CD8-positive, alpha-beta memory T cell (primary cell): ENCODE data around the gene LOX. TPM values are rescaled to one million over a fixed set of nuclear protein-coding genes. Genes with fewer than 3 reads are reported as not detected.

Experiments
- CTCF ChIA-PET: fragments of 350-600 bp; sonication (Branson Sonifier 250); formaldehyde crosslinking; loops from one replicate; lab custom pipeline; 2021; ENCODE audit warnings: antibody characterized with exemption; lab: Charles Lee
- POLR2A ChIA-PET: fragments of 350-600 bp; sonication (Branson Sonifier 250); formaldehyde crosslinking; loops from one replicate; lab custom pipeline; 2021; ENCODE audit warnings: antibody characterized with exemption; lab: Charles Lee
- DNase-seq, 5 donors: peaks; one replicate each; pipeline versions ENCODE4 v3.0.0 to v3.0.0-alpha.2; 2020 to 2022; ENCODE audit warnings: mixed read lengths in 1 of 5
- H3K27ac ChIP-seq: one replicate; pipeline ENCODE4 v1.7.0; 2013; ENCODE audit warnings: low read depth, mild to moderate bottlenecking, low read length, moderate library complexity
- H3K27me3 ChIP-seq: 2 replicates; pipeline ENCODE4 v1.7.0; 2013; ENCODE audit warnings: low read length, mild to moderate bottlenecking; ENCODE audit not compliant: insufficient read depth, poor library complexity, severe bottlenecking
- H3K36me3 ChIP-seq: 2 replicates; pipeline ENCODE4 v1.7.0; 2013; ENCODE audit warnings: mild to moderate bottlenecking, low read length, moderate library complexity; ENCODE audit not compliant: insufficient read depth
- H3K4me1 ChIP-seq: 2 replicates; pipeline ENCODE4 v1.7.0; 2013; ENCODE audit warnings: mild to moderate bottlenecking, low read length, moderate library complexity; ENCODE audit not compliant: insufficient read depth
- H3K4me3 ChIP-seq: 2 replicates; pipeline ENCODE4 v1.7.0; 2013; ENCODE audit warnings: mild to moderate bottlenecking, low read length
- H3K9me3 ChIP-seq: 2 replicates; pipeline ENCODE4 v1.7.0; 2013; ENCODE audit warnings: mild to moderate bottlenecking, low read length
- H3K27ac Mint-ChIP-seq, 8 donors: one replicate each; pipeline ENCODE4 v1.8.0; 2020 to 2021; ENCODE audit warnings: mixed read lengths in 8 of 8, mild to moderate bottlenecking in 6 of 8, inconsistent platforms in 3 of 8, moderate library complexity in 3 of 8
- H3K27me3 Mint-ChIP-seq, 2 donors: one replicate each; pipeline ENCODE4 v1.8.0; 2020 to 2021; ENCODE audit warnings: mixed read lengths in 2 of 2, mild to moderate bottlenecking in 1 of 2, moderate library complexity in 1 of 2
- H3K36me3 Mint-ChIP-seq, 3 donors: one replicate each; pipeline ENCODE4 v1.8.0; 2020 to 2021; ENCODE audit warnings: mixed read lengths in 3 of 3, inconsistent platforms in 1 of 3, mild to moderate bottlenecking in 1 of 3
- H3K4me1 Mint-ChIP-seq, 3 donors: one replicate each; pipeline ENCODE4 v1.8.0; 2020 to 2021; ENCODE audit warnings: mixed read lengths in 3 of 3, inconsistent platforms in 1 of 3, mild to moderate bottlenecking in 1 of 3
- H3K4me3 Mint-ChIP-seq, 7 donors: one replicate each; pipeline ENCODE4 v1.8.0; 2020 to 2021; ENCODE audit warnings: mixed read lengths in 7 of 7, mild to moderate bottlenecking in 6 of 7, moderate library complexity in 4 of 7, inconsistent platforms in 2 of 7
- H3K9me3 Mint-ChIP-seq, 5 donors: one replicate each; pipeline ENCODE4 v1.8.0; 2020 to 2022; ENCODE audit warnings: mixed read lengths in 5 of 5, mild to moderate bottlenecking in 3 of 5, moderate library complexity in 2 of 5, inconsistent platforms in 1 of 5
- polyA plus RNA-seq: library from polyadenylated mRNA; unstranded; fragments of 300-500 nt; fragmentation: Illumina TruSeq; gene quantifications from one replicate; pipeline ENCODE4 v1.2.3, GENCODE V29; 2021
- total RNA-seq, 2 experiments: library from RNA; stranded (reverse); gene quantifications; one replicate each; pipeline ENCODE4 v1.2.3, GENCODE V29; 2021

Gene LOX
- total and polyA plus RNA-seq, 3 experiments from 2014 or later, result not detected

DNA sequence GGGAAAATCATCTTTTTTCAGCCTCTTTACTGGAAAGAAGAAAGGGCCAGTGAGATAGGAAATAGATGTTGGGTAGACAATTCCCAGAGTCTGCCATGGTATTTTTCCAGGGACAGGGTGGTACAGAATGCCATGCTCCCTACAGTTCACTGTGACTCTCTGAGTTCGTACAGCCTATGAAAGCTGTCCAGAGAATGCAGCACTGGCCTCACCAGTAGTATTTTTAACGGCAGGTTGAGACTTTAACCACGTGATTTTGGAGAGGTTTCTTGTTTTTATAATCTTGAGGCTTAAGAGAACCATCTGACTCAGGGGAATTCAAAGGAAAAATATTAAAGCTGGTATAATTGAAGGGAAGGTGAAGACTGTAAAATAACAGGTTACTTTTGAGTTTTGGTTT, 41.1 kb upstream of the LOX start:
- no peaks in the 10 kb centered on the region for H3K36me3 Mint-ChIP-seq
- H3K4me3 Mint-ChIP-seq, result no peak overlapping the region
- Histone ChIP-seq H3K9me3 (no peaks in the 10 kb centered on the region), H3K36me3 (no peaks in the 10 kb centered on the region), H3K27me3 (no peaks in the 10 kb centered on the region), H3K4me1 (no peaks in the 10 kb centered on the region), H3K27ac (no peak overlapping the region), H3K4me3 (no peak overlapping the region)
- H3K27ac Mint-ChIP-seq, result no peak overlapping the region
- no peak for DNase-seq
- H3K9me3 Mint-ChIP-seq, result no peaks in the 10 kb centered on the region
- POLR2A ChIA-PET, result no interaction called here
- CTCF ChIA-PET, result no interaction called here
- no peaks in the 10 kb centered on the region for H3K4me1 Mint-ChIP-seq
- H3K27me3 Mint-ChIP-seq, result peaks cover 3 to 9% of the 10 kb centered on the region in 2 donors

DNA sequence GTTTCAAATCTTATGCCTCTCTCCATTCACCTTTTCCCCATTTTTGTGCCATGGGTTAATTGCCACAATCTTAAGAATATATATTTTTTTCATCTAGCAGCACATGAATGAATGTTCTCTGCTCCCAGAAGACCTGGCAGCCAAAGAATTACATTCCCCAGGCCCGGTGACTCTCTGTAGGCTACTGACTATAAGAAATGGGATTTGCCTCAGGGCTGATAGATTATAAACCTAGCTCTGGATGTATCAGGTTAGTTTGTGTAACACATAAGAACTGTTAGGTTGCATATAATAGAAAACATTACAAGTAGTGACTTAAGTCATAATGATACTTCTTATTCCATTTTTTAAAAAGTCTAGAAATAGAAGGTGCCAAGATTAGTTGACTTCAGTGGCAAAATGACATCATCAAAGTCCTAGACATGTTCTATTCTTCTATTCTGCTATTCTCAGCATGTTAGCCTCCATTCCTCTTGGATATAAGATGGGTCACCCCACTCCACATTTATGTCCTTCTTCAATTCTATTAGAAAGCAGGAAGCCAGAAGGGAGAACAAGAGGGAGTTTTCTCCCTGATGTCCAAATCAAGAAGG, 40.4 kb upstream of the LOX start:
- H3K4me3 ChIP-seq, result no peak overlapping the region
- H3K36me3 ChIP-seq, result no peaks in the 10 kb centered on the region
- H3K9me3 Mint-ChIP-seq, result no peaks in the 10 kb centered on the region
- CTCF ChIA-PET, result no interaction called here
- no peak overlapping the region for H3K27ac ChIP-seq
- H3K4me1 ChIP-seq, result no peaks in the 10 kb centered on the region
- H3K36me3 Mint-ChIP-seq, result no peaks in the 10 kb centered on the region
- no peak overlapping the region for H3K4me3 Mint-ChIP-seq
- H3K4me1 Mint-ChIP-seq, result no peaks in the 10 kb centered on the region
- H3K9me3 ChIP-seq, result no peaks in the 10 kb centered on the region
- DNase-seq, result no peak
- H3K27ac Mint-ChIP-seq, result no peak overlapping the region
- POLR2A ChIA-PET, result no interaction called here
- H3K27me3 Mint-ChIP-seq, result peaks cover 3 to 9% of the 10 kb centered on the region in 2 donors
- no peaks in the 10 kb centered on the region for H3K27me3 ChIP-seq

DNA sequence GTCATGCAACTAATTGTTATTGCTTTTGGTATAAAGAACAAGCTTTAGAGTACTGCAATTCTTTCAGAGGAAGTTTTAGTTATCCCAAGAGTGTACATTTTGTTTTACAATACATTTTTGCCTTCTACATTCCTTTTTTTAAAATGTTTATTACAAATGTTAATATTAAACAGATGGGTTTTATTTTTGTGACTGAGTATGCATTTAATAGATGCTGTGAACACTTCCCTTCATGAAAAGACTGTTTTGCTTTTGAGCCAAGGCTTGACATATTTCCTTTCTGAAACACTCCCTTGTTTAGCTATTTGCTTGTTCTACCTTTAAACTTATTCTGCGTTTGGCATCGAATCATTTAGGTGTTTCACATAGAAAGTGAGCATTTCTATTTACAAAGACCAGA, 36.4 kb upstream of the LOX start:
- CTCF ChIA-PET, result no interaction called here

DNA sequence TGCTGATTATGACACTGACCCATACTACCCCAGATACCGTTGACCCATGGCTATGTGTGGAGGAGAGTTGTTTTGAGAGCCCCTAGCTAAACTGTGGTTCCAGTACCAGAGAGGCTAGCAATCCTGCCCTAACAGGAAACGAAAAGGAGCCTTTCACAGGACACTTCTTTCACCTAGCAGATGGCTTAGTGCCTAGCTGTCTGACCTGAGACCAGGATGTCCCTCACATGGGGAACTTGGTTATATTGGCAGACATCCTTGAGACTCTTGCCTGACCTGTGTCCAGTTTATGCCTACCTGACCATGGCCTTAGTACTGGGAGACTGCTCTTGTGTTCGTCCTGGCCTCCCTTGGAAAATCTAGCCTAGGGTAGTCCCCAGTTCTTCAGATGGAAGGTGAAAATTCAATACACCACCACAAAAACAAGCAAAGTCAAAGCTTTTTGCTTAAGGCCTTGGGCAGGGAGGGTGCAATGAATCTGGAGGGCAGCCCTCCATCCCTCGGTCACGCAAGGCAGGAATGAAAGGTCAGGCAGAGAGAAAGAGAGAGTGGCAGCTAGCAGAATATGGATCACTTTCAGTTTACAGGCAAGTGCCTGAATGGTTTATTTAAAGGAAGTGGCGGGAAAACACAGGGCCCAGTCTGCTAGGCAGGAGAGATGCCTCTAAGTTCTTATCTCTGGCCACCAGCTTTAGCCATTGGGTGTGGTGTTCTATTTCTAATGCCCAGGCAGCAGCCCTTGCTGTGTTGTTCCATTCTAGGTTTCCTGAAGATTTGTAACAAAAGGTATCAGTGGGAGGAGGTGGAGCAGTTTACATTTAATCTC, 34.9 kb upstream of the LOX start:
- H3K4me1 ChIP-seq, result no peaks in the 10 kb centered on the region
- no peaks in the 10 kb centered on the region for H3K4me1 Mint-ChIP-seq
- ChIA-PET POLR2A (no interaction called here), CTCF (no interaction called here)
- H3K9me3 Mint-ChIP-seq, result no peaks in the 10 kb centered on the region
- H3K36me3 ChIP-seq, result no peaks in the 10 kb centered on the region
- no peak overlapping the region for H3K27ac Mint-ChIP-seq
- no peak for DNase-seq
- H3K4me3 ChIP-seq, result no peak overlapping the region
- H3K27me3 Mint-ChIP-seq, result no peaks in the 10 kb centered on the region
- H3K27ac ChIP-seq, result peak overlapping the region; percentile 40
- no peaks in the 10 kb centered on the region for H3K27me3 ChIP-seq
- no peaks in the 10 kb centered on the region for H3K9me3 ChIP-seq
- no peaks in the 10 kb centered on the region for H3K36me3 Mint-ChIP-seq
- H3K4me3 Mint-ChIP-seq, result no peak overlapping the region

More for the DNA sequence above, 36.4 kb upstream of the LOX start:
- Mint-ChIP-seq H3K4me3 (no peak overlapping the region), H3K9me3 (no peaks in the 10 kb centered on the region), H3K4me1 (no peaks in the 10 kb centered on the region), H3K27ac (no peak overlapping the region), H3K36me3 (no peaks in the 10 kb centered on the region), H3K27me3 (no peaks in the 10 kb centered on the region)
- no peak overlapping the region for H3K4me3 ChIP-seq
- no peaks in the 10 kb centered on the region for H3K36me3 ChIP-seq
- POLR2A ChIA-PET, result no interaction called here
- no peaks in the 10 kb centered on the region for H3K27me3 ChIP-seq
- no peak for DNase-seq
- H3K4me1 ChIP-seq, result no peaks in the 10 kb centered on the region
- H3K9me3 ChIP-seq, result no peaks in the 10 kb centered on the region
- H3K27ac ChIP-seq, result no peak overlapping the region

DNA sequence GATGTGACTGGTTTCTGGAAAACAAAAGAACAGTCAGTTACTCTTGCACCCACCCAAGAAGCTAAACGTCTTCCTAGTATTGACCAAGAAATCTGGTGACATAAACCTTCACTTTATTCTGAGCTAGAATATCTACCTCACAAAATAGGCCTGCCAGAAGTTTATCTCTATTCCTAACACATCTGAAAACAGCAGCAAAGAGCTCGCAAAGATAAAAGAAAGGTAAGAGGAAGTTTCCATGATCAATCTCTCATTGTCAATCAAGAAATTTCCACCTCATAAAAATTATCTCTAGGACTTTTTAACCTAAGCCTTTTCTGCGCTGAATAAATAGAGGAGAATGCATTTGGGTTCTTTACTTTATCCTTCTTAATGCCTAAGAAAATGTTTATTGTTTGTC, 34.0 kb upstream of the LOX start:
- H3K9me3 Mint-ChIP-seq, result no peaks in the 10 kb centered on the region
- no peaks in the 10 kb centered on the region for H3K4me1 Mint-ChIP-seq
- H3K27ac ChIP-seq, result no peak overlapping the region
- ChIA-PET POLR2A (no interaction called here), CTCF (no interaction called here)
- H3K27me3 Mint-ChIP-seq, result no peaks in the 10 kb centered on the region
- no peaks in the 10 kb centered on the region for H3K4me1 ChIP-seq
- H3K27ac Mint-ChIP-seq, result no peak overlapping the region
- no peak overlapping the region for H3K4me3 Mint-ChIP-seq
- no peaks in the 10 kb centered on the region for H3K36me3 Mint-ChIP-seq
- no peak for DNase-seq
- no peaks in the 10 kb centered on the region for H3K27me3 ChIP-seq
- H3K4me3 ChIP-seq, result no peak overlapping the region
- H3K9me3 ChIP-seq, result no peaks in the 10 kb centered on the region
- no peaks in the 10 kb centered on the region for H3K36me3 ChIP-seq

DNA sequence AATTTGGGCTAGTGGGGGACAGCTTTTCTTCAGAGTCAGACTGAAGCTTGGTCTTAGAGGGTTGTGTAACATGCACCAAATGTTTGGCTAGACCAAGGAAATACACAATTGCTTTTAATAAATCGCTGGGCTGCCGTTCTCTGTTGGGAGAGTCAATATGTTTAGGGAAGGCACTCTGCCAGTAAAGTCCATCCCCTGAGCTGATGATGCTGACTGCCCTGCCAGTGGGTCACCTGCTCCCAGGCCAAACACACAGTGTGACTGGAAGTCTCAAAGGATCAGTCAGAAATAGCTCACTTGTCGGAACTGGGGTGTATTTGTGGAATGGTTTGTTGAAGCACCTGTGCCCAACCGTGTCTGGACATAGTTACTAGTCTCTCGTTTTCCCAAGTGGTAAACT, 33.4 kb upstream of the LOX start:
- ChIA-PET POLR2A (no interaction called here), CTCF (no interaction called here)

DNA sequence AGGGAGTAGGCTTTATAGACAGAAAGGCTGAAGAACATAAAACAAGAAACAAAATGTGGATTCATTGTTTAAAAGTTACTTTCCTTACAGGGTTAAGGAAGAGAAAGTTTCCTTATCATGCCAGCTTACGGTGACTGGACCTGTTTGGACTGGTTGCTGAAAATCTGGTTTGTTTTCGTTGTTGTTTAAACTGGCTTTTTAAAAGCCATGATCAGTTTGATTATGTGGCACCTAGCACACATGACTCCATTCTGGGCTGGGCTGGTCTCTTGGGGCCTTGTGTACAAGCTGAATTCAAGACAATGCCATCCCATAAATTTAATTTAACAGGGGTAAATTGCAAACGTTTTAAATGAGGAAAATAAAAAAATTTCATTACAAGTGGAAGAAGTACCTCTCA, 32.9 kb upstream of the LOX start:
- Histone ChIP-seq H3K36me3 (no peaks in the 10 kb centered on the region), H3K27ac (no peak overlapping the region), H3K4me3 (no peak overlapping the region), H3K9me3 (no peaks in the 10 kb centered on the region), H3K4me1 (no peaks in the 10 kb centered on the region), H3K27me3 (no peaks in the 10 kb centered on the region)
- Mint-ChIP-seq H3K4me3 (no peak overlapping the region), H3K27me3 (no peaks in the 10 kb centered on the region), H3K9me3 (no peaks in the 10 kb centered on the region), H3K4me1 (no peaks in the 10 kb centered on the region), H3K27ac (no peak overlapping the region), H3K36me3 (no peaks in the 10 kb centered on the region)
- POLR2A ChIA-PET, result no interaction called here
- DNase-seq, result no peak
- CTCF ChIA-PET, result no interaction called here

More for the DNA sequence above, 33.4 kb upstream of the LOX start:
- Mint-ChIP-seq H3K27ac (no peak overlapping the region), H3K4me3 (no peak overlapping the region), H3K27me3 (no peaks in the 10 kb centered on the region), H3K36me3 (no peaks in the 10 kb centered on the region), H3K4me1 (no peaks in the 10 kb centered on the region), H3K9me3 (no peaks in the 10 kb centered on the region)
- H3K27me3 ChIP-seq, result no peaks in the 10 kb centered on the region
- H3K36me3 ChIP-seq, result no peaks in the 10 kb centered on the region
- H3K27ac ChIP-seq, result no peak overlapping the region
- no peak for DNase-seq
- no peaks in the 10 kb centered on the region for H3K9me3 ChIP-seq
- H3K4me1 ChIP-seq, result no peaks in the 10 kb centered on the region
- no peak overlapping the region for H3K4me3 ChIP-seq

DNA sequence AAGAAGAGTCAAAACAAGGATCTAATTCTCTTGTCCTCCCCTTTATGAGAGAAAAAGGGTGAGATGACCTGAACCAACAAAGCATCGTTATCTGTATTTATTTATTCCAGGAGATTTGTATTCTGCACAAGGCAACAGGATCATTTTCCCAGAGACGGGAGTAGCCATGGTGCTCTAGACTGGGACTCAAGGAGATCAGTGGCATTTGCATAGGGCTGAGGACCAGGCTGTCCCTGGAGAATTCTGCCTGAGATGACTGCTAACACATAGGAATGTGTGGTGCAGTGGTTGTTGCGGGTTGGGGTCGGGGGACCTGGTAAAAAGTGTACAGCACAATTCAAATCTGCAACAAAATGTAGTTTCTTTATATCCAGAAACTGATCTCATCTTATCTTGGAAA, 29.0 kb upstream of the LOX start:
- ChIA-PET CTCF (no interaction called here), POLR2A (no interaction called here)
- Mint-ChIP-seq H3K9me3 (no peaks in the 10 kb centered on the region), H3K27ac (no peak overlapping the region), H3K4me3 (no peak overlapping the region), H3K27me3 (peaks cover 0 to 6% of the 10 kb centered on the region in 2 donors), H3K4me1 (no peaks in the 10 kb centered on the region), H3K36me3 (no peaks in the 10 kb centered on the region)
- no peaks in the 10 kb centered on the region for H3K36me3 ChIP-seq
- H3K4me1 ChIP-seq, result no peaks in the 10 kb centered on the region
- H3K27ac ChIP-seq, result no peak overlapping the region
- DNase-seq, result no peak
- no peaks in the 10 kb centered on the region for H3K9me3 ChIP-seq
- H3K4me3 ChIP-seq, result no peak overlapping the region
- H3K27me3 ChIP-seq, result no peaks in the 10 kb centered on the region
